Measurements from ENCODE around the gene P2RY11. TPM values are rescaled to one million over a fixed set of nuclear protein-coding genes. Genes with fewer than 3 reads are reported as not detected.

Gene P2RY11
- total RNA-seq, 1 experiment from 2014 or later = 18.4 TPM

- intact Hi-C loops (cut with micrococcal nuclease; ENCODE audit: unreplicated experiment) = no loop called here
- peaks cover 2% of the 10 kb centered on the region for H3K36me3 ChIP-seq (ENCODE audit: control insufficient read depth, insufficient read depth, low read length)
Measured at GRCh38 chr19:10158485-10158884, 47.0 kb downstream of the P2RY11 start.

GRCh38 chr19:10159610-10160009 lies 48.1 kb downstream of the P2RY11 start:
- no peaks in the 10 kb centered on the region for H3K4me1 Mint-ChIP-seq (ENCODE audit: low read depth, unreplicated experiment)
- no peaks in the 10 kb centered on the region for H3K9me3 Mint-ChIP-seq (ENCODE audit: unreplicated experiment)
- H3K4me3 Mint-ChIP-seq (ENCODE audit: unreplicated experiment) = no peak overlapping the region
- H3K9me3 ChIP-seq = no peaks in the 10 kb centered on the region
- H3K27me3 ChIP-seq (replicated peaks; ENCODE audit: control insufficient read depth, insufficient read depth, low read length) = no peaks in the 10 kb centered on the region
- CTCF ChIA-PET = no interaction called here
- no peak overlapping the region for H3K27ac Mint-ChIP-seq (ENCODE audit: unreplicated experiment)
- H3K27me3 Mint-ChIP-seq (ENCODE audit: insufficient read depth, unreplicated experiment) = no peaks in the 10 kb centered on the region
- no peak for DNase-seq
- POLR2A ChIA-PET = no interaction called here
- no TSS peak for BruUV-seq (replicated peaks)
- H3K36me3 ChIP-seq (ENCODE audit: control insufficient read depth, insufficient read depth, low read length) = peaks cover 2% of the 10 kb centered on the region
- peaks cover 74% of the 10 kb centered on the region for H3K36me3 Mint-ChIP-seq (ENCODE audit: insufficient read depth, unreplicated experiment)
- H3K4me1 ChIP-seq = no peaks in the 10 kb centered on the region
- TF ChIP-seq CTCF (IDR thresholded peaks at IDR 0.05; ENCODE audit: insufficient read depth in 1 of 2, low read depth in 1 of 2, low read length in 1 of 2, severe bottlenecking in 1 of 2, unreplicated experiment in 1 of 2) = no peak
- no peak overlapping the region for H3K4me3 ChIP-seq (ENCODE audit: low read depth, low read length)
- intact Hi-C loops (cut with micrococcal nuclease; ENCODE audit: unreplicated experiment) = no loop called here

More at GRCh38 chr19:10158485-10158884, 47.0 kb downstream of the P2RY11 start:
- H3K4me3 ChIP-seq (ENCODE audit: low read depth, low read length) = no peak overlapping the region
- no peaks in the 10 kb centered on the region for H3K27me3 Mint-ChIP-seq (ENCODE audit: insufficient read depth, unreplicated experiment)
- no peak overlapping the region for H3K4me3 Mint-ChIP-seq (ENCODE audit: unreplicated experiment)
- H3K4me1 ChIP-seq = no peaks in the 10 kb centered on the region
- ChIA-PET POLR2A (no interaction called here), CTCF (no interaction called here)
- H3K36me3 Mint-ChIP-seq (ENCODE audit: insufficient read depth, unreplicated experiment) = peaks cover 74% of the 10 kb centered on the region
- no peak overlapping the region for H3K27ac Mint-ChIP-seq (ENCODE audit: unreplicated experiment)
- H3K27me3 ChIP-seq (replicated peaks; ENCODE audit: control insufficient read depth, insufficient read depth, low read length) = no peaks in the 10 kb centered on the region
- BruUV-seq (replicated peaks) = no TSS peak
- TF ChIP-seq CTCF (IDR thresholded peaks at IDR 0.05; ENCODE audit: insufficient read depth in 1 of 2, low read depth in 1 of 2, low read length in 1 of 2, severe bottlenecking in 1 of 2, unreplicated experiment in 1 of 2) = no peak
- H3K9me3 Mint-ChIP-seq (ENCODE audit: unreplicated experiment) = no peaks in the 10 kb centered on the region
- no peaks in the 10 kb centered on the region for H3K9me3 ChIP-seq
- no peaks in the 10 kb centered on the region for H3K4me1 Mint-ChIP-seq (ENCODE audit: low read depth, unreplicated experiment)
- DNase-seq = no peak

GRCh38 chr19:10163536-10163935 lies 52.0 kb downstream of the P2RY11 start:
- no peak overlapping the region for H3K27ac Mint-ChIP-seq (ENCODE audit: unreplicated experiment)
- peaks cover 73% of the 10 kb centered on the region for H3K36me3 Mint-ChIP-seq (ENCODE audit: insufficient read depth, unreplicated experiment)
- TF ChIP-seq CTCF (IDR thresholded peaks at IDR 0.05; ENCODE audit: insufficient read depth in 1 of 2, low read depth in 1 of 2, low read length in 1 of 2, severe bottlenecking in 1 of 2, unreplicated experiment in 1 of 2) = no peak

More at GRCh38 chr19:10163536-10163935, 52.0 kb downstream of the P2RY11 start:
- intact Hi-C loops (cut with micrococcal nuclease; ENCODE audit: unreplicated experiment) = no loop called here
- H3K4me3 ChIP-seq (ENCODE audit: low read depth, low read length) = no peak overlapping the region
- no peaks in the 10 kb centered on the region for H3K4me1 ChIP-seq
- BruUV-seq (replicated peaks) = no TSS peak
- DNase-seq = no peak
- H3K9me3 ChIP-seq = no peaks in the 10 kb centered on the region
- Mint-ChIP-seq H3K4me3 (ENCODE audit: unreplicated experiment) (no peak overlapping the region), H3K27me3 (ENCODE audit: insufficient read depth, unreplicated experiment) (no peaks in the 10 kb centered on the region), H3K4me1 (ENCODE audit: low read depth, unreplicated experiment) (no peaks in the 10 kb centered on the region), H3K9me3 (ENCODE audit: unreplicated experiment) (no peaks in the 10 kb centered on the region)
- ChIA-PET CTCF (no interaction called here), POLR2A (no interaction called here)
- H3K36me3 ChIP-seq (ENCODE audit: control insufficient read depth, insufficient read depth, low read length) = peaks cover 3% of the 10 kb centered on the region
- no peaks in the 10 kb centered on the region for H3K27me3 ChIP-seq (replicated peaks; ENCODE audit: control insufficient read depth, insufficient read depth, low read length)

Other genes with a start within 250 kb of the P2RY11 start
- gene OLFM2, start 175.2 kb upstream of the P2RY11 start, total RNA-seq (2022) = 0.30 and 0.34 TPM in 2 replicates
- gene COL5A3, start 101.2 kb upstream of the P2RY11 start, total RNA-seq (2022) = not detected in 2 replicates
- gene RDH8, start 98.2 kb upstream of the P2RY11 start, total RNA-seq (2022) = not detected in 2 replicates
- gene SHFL, start 25.4 kb upstream of the P2RY11 start, total RNA-seq (2022) = 3.6 and 6.2 TPM in 2 replicates
- gene ANGPTL6, start 9.0 kb upstream of the P2RY11 start, total RNA-seq (2022) = 0.23 and 0.49 TPM in 2 replicates
- gene PPAN, start 5.3 kb upstream of the P2RY11 start, total RNA-seq (2022) = 61.0 and 62.8 TPM in 2 replicates
- 214 and 229 TPM in 2 replicates for gene EIF3G, start 8.2 kb downstream of the P2RY11 start, total RNA-seq (2022)
- gene DNMT1, start 83.3 kb downstream of the P2RY11 start, total RNA-seq (2022) = 144 and 171 TPM in 2 replicates
- 6.2 and 7.2 TPM in 2 replicates for gene S1PR2, start 119.6 kb downstream of the P2RY11 start, total RNA-seq (2022)
- 85.9 and 87.4 TPM in 2 replicates for gene MRPL4, start 140.5 kb downstream of the P2RY11 start, total RNA-seq (2022)
- gene ICAM1, start 159.4 kb downstream of the P2RY11 start, total RNA-seq (2022) = 15.7 and 17.9 TPM in 2 replicates
- gene ICAM4, start 175.3 kb downstream of the P2RY11 start, total RNA-seq (2022) = 9.0 and 9.4 TPM in 2 replicates
- 2.5 and 3.2 TPM in 2 replicates for gene ICAM5, start 178.3 kb downstream of the P2RY11 start, total RNA-seq (2022)
- gene ZGLP1, start 198.1 kb downstream of the P2RY11 start, total RNA-seq (2022) = 2.5 and 3.8 TPM in 2 replicates
- gene FDX2, start 204.3 kb downstream of the P2RY11 start, total RNA-seq (2022) = 28.7 and 30.3 TPM in 2 replicates
- gene RAVER1, start 221.8 kb downstream of the P2RY11 start, total RNA-seq (2022) = 53.9 and 55.1 TPM in 2 replicates
- 6.9 and 9.8 TPM in 2 replicates for gene ICAM3, start 227.9 kb downstream of the P2RY11 start, total RNA-seq (2022)

Measured in Caco-2 (cell line).